ENCODE measurements around the gene KMO.

Gene KMO

DNA sequence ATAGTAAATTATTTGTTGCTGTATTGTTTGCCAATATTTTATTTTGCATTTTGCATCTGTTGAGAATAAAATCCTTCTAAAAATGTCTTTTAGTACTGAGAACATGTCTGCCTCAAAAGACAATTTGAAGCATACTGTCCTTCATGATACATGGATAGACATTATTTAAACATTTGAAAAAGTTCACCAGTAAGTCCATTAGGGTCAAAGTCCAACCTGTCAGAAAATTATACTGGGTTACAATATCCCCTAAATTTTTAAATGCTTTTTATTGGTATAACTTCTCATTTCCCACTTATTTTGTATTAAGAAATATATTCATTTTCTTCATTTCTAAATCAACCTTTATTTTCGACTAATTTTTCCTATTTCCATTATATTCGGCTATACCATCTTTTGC, 98.7 kb downstream of the KMO start:
- H3K4me1 ChIP-seq (ENCODE audit: control insufficient read depth, insufficient read depth, low read length), result peaks cover 12% of the 10 kb centered on the region
- no peak overlapping the region for H3K9ac ChIP-seq (ENCODE audit: low read length)
- H3K4me3 ChIP-seq (ENCODE audit: low read depth, low read length), result no peak overlapping the region
- no peaks in the 10 kb centered on the region for H3K27me3 ChIP-seq (ENCODE audit: control insufficient read depth, insufficient read depth, low read length)
- no peaks in the 10 kb centered on the region for H3K9me3 ChIP-seq (ENCODE audit: control insufficient read depth, insufficient read depth, low read depth, low read length)
- H3K36me3 ChIP-seq (ENCODE audit: control insufficient read depth, insufficient read depth, low read length), result peaks cover 35% of the 10 kb centered on the region
- H3K27ac ChIP-seq (ENCODE audit: low read depth, low read length), result no peak overlapping the region

DNA sequence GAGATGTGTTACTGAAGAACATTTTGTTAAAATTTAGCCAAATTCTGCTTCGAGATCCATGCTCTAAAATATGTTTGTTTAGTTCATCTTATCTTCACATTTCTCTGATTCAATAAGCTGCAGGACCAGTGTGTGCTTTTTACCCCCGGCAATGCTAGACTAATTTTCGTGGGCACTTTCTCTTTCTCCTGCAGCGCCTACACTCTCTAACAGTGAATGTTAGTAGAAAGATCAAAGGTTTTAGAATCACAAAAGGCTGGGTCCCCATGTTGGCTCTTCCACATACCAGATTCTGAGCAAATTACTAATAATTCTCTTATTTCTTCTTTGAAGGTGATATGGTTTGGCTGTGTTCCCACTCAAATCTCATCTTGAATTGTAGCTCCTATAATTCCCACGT, 99.5 kb downstream of the KMO start:
- Histone ChIP-seq H3K36me3 (ENCODE audit: control insufficient read depth, insufficient read depth, low read length) (peaks cover 41% of the 10 kb centered on the region), H3K27ac (ENCODE audit: low read depth, low read length) (no peak overlapping the region), H3K27me3 (ENCODE audit: control insufficient read depth, insufficient read depth, low read length) (no peaks in the 10 kb centered on the region), H3K4me1 (ENCODE audit: control insufficient read depth, insufficient read depth, low read length) (peaks cover 12% of the 10 kb centered on the region), H3K9ac (ENCODE audit: low read length) (no peak overlapping the region), H3K4me3 (ENCODE audit: low read depth, low read length) (no peak overlapping the region), H3K9me3 (ENCODE audit: control insufficient read depth, insufficient read depth, low read depth, low read length) (no peaks in the 10 kb centered on the region)

DNA sequence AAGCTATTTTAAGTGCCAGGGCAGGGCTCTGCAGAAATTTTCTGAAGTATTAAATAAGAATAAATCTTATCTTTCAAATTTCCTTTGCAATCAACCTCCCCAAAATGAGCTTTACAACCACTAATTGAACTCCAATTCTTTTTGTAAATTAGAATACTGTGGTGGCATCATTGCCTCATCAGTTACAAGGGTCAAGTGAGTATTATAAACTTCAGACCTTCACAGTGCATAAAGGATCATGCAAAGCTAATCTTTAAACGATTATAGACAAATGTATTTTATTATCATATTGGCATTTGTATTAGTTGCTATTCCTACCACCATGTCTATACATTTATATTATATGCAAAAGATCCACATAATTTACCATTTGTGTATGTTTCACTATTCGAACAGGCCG, 100.8 kb downstream of the KMO start:
- Histone ChIP-seq H3K27me3 (ENCODE audit: control insufficient read depth, insufficient read depth, low read length) (no peaks in the 10 kb centered on the region), H3K36me3 (ENCODE audit: control insufficient read depth, insufficient read depth, low read length) (peaks cover 49% of the 10 kb centered on the region), H3K4me1 (ENCODE audit: control insufficient read depth, insufficient read depth, low read length) (peaks cover 24% of the 10 kb centered on the region), H3K27ac (ENCODE audit: low read depth, low read length) (no peak overlapping the region), H3K9ac (ENCODE audit: low read length) (no peak overlapping the region), H3K9me3 (ENCODE audit: control insufficient read depth, insufficient read depth, low read depth, low read length) (no peaks in the 10 kb centered on the region), H3K4me3 (ENCODE audit: low read depth, low read length) (no peak overlapping the region)

DNA sequence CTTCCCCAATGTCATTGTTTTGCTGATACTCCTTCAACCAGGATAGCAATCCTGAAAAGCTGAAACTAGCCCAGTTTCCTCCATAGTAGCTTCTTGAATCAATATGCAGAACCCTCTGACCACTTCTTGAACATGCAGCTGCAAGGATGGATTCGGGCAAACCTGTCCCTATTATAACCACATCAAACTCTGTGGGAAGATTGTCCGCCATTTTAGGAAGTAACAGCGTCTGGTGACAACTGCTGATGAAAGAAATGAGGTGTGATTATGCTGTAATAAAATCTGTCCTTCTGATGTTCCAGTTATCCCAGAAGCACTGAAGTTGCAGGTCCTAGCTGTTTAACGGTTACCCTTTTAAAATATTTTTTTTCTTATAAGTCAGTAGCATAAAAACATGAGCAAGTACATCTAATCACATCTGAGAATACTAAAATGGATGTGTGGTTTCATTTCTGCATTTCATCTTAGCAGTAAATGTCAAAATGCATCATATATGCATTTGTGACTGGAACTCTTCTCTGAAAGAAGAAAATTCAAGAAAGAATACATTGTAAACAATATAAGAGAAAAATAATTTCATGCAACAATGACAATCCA, 103.5 kb downstream of the KMO start:
- Histone ChIP-seq H3K27me3 (ENCODE audit: control insufficient read depth, insufficient read depth, low read length) (no peaks in the 10 kb centered on the region), H3K9me3 (ENCODE audit: control insufficient read depth, insufficient read depth, low read depth, low read length) (no peaks in the 10 kb centered on the region), H3K36me3 (ENCODE audit: control insufficient read depth, insufficient read depth, low read length) (peaks cover 49% of the 10 kb centered on the region), H3K9ac (ENCODE audit: low read length) (no peak overlapping the region), H3K4me1 (ENCODE audit: control insufficient read depth, insufficient read depth, low read length) (peaks cover 27% of the 10 kb centered on the region), H3K27ac (ENCODE audit: low read depth, low read length) (no peak overlapping the region), H3K4me3 (ENCODE audit: low read depth, low read length) (no peak overlapping the region)

DNA sequence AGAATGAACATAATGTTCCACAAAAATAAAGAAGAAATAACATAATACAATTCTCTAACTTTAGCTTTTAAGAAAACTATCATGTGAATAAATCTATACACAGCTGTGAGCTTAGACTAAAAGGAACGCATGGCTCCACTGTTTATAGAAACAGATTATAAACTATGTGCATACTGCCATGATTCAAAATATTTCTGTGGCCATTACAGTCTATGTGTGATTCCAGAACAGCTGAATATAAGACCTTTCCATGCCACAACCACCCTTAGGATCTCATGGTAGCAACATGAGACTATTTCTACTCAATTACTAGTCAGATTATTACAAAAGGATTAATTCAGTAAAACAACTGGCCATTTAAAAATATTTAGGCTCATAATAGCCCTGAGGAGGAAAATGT, 104.1 kb downstream of the KMO start:
- no peaks in the 10 kb centered on the region for H3K27me3 ChIP-seq (ENCODE audit: control insufficient read depth, insufficient read depth, low read length)
- H3K4me1 ChIP-seq (ENCODE audit: control insufficient read depth, insufficient read depth, low read length), result peaks cover 27% of the 10 kb centered on the region
- peaks cover 49% of the 10 kb centered on the region for H3K36me3 ChIP-seq (ENCODE audit: control insufficient read depth, insufficient read depth, low read length)
- H3K9ac ChIP-seq (ENCODE audit: low read length), result no peak overlapping the region
- H3K9me3 ChIP-seq (ENCODE audit: control insufficient read depth, insufficient read depth, low read depth, low read length), result 0 out of 2 replicates have a peak, but pooled peaks cover 2% of the 10 kb centered on the region
- no peak overlapping the region for H3K27ac ChIP-seq (ENCODE audit: low read depth, low read length)
- no peak overlapping the region for H3K4me3 ChIP-seq (ENCODE audit: low read depth, low read length)

DNA sequence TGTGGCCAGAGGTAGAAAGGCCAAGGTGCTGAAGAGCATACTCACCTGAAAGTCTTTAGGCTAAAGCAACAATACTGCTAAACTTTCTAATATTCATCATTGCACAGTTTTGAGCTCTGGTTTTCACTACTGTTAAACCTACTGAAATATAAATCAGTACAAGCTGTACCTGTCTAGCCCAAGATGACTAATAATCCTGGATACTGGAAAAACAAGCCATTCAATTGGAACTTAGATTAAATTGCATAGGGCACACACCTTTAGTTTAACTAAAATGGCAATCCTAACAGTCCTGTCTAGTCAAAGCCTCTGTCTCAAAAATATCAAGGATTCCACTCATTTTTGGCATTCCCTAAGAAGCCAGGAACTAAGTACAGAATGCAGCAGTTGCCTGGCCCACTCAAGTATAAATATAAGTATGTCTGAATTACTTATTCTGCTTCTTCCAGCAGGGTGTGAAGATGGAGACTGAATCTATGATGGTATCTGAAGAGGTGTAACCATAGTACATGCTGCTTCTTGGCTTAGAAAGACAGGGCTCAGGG, 104.9 kb downstream of the KMO start:
- Histone ChIP-seq H3K9me3 (ENCODE audit: control insufficient read depth, insufficient read depth, low read depth, low read length) (peaks cover 9% of the 10 kb centered on the region), H3K36me3 (ENCODE audit: control insufficient read depth, insufficient read depth, low read length) (peaks cover 48% of the 10 kb centered on the region), H3K4me3 (ENCODE audit: low read depth, low read length) (peak overlapping the region; percentile 95), H3K27ac (ENCODE audit: low read depth, low read length) (no peak overlapping the region), H3K9ac (ENCODE audit: low read length) (no peak overlapping the region), H3K27me3 (ENCODE audit: control insufficient read depth, insufficient read depth, low read length) (no peaks in the 10 kb centered on the region), H3K4me1 (ENCODE audit: control insufficient read depth, insufficient read depth, low read length) (peaks cover 20% of the 10 kb centered on the region)

DNA sequence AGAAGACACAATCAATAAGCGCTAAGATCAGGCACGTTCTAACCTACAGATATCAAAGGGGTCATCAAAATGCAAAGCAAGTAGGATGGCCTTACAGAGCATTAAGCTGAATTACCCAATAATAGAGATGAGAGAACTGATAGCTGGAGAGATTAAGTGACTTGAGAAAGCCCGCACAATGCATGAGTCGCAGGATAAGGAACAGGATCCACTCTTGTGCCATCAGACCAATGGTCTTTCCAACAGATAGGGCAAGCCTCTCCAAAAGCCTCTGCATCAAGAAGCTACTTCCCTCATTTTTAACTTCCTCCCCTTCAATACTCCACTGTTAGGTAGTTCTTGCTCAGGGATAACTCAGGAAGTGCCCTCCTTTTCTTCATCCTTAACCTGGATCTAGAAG, 105.4 kb downstream of the KMO start:
- no peak overlapping the region for H3K27ac ChIP-seq (ENCODE audit: low read depth, low read length)
- peaks cover 14% of the 10 kb centered on the region for H3K9me3 ChIP-seq (ENCODE audit: control insufficient read depth, insufficient read depth, low read depth, low read length)
- peaks cover 43% of the 10 kb centered on the region for H3K36me3 ChIP-seq (ENCODE audit: control insufficient read depth, insufficient read depth, low read length)
- H3K4me3 ChIP-seq (ENCODE audit: low read depth, low read length), result peak overlapping the region; percentile 95
- no peak overlapping the region for H3K9ac ChIP-seq (ENCODE audit: low read length)
- H3K27me3 ChIP-seq (ENCODE audit: control insufficient read depth, insufficient read depth, low read length), result no peaks in the 10 kb centered on the region
- peaks cover 15% of the 10 kb centered on the region for H3K4me1 ChIP-seq (ENCODE audit: control insufficient read depth, insufficient read depth, low read length)

DNA sequence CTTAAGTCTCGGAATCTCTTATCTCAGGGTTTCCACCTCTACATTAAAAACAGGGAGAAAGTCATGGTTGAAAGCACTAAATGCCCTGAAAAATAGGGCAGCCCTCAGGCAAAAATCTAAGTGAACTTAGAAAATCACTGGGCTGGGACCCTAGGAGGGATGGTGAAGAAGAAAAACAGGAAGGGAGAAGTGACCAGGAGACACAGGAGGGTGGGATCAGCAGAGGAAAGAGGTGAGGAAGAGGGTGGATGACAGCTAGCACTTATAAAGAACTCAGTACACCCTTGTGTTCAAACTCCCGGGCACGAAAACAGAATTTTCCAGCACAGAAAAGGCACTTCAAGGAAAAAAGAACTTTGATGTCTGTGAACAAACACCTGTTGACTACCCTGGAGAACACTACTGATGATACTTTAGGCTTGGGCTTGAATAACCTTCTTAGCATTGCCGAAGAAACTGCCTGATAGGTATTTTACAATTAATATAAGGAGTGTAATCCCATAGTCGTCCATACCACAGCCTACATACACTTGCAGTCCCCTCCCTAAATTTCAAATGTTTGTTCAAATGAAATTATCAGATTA, 106.0 kb downstream of the KMO start:
- no peak overlapping the region for H3K27ac ChIP-seq (ENCODE audit: low read depth, low read length)
- peak overlapping the region; percentile 17 for H3K9ac ChIP-seq (ENCODE audit: low read length)
- peaks cover 15% of the 10 kb centered on the region for H3K4me1 ChIP-seq (ENCODE audit: control insufficient read depth, insufficient read depth, low read length)
- H3K27me3 ChIP-seq (ENCODE audit: control insufficient read depth, insufficient read depth, low read length), result no peaks in the 10 kb centered on the region
- H3K4me3 ChIP-seq (ENCODE audit: low read depth, low read length), result peak overlapping the region; percentile 95
- peaks cover 40% of the 10 kb centered on the region for H3K36me3 ChIP-seq (ENCODE audit: control insufficient read depth, insufficient read depth, low read length)
- H3K9me3 ChIP-seq (ENCODE audit: control insufficient read depth, insufficient read depth, low read depth, low read length), result peaks cover 14% of the 10 kb centered on the region

DNA sequence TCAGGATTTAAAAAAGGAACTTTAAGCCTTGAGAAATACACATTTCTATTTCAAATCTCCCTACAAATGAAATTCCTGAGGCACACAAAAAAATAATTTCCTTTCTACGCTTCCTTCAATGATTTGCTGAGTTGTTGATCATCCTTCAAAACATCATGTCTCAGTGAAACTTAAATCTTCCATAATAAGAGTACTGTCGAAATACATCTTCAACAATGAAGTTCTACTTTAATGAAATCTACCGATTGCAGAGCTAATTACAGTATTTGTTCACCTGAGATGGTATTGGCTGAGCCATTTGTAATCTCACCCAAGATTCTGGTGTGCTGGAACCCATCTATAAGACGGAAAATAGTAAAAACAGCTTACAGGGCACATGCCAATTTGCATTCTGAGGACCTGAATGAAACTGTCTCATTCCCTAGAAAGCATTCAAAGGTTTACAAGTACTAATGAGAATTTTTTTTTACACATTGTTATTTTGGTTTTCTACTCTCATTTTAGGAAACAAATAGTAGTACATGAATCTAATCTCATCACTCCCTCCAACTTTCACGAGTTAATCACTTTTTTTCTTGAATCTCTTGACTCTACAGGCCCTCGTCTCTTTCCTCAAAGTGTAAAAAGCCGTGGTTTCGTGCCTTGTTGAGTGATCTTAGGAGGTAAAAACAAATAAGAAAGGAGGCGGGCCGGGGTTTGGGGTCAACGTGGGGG, 106.9 kb downstream of the KMO start:
- peaks cover 32% of the 10 kb centered on the region for H3K36me3 ChIP-seq (ENCODE audit: control insufficient read depth, insufficient read depth, low read length)
- peak overlapping the region; percentile 95 for H3K4me3 ChIP-seq (ENCODE audit: low read depth, low read length)
- peak overlapping the region; percentile 52 for H3K9ac ChIP-seq (ENCODE audit: low read length)
- peaks cover 15% of the 10 kb centered on the region for H3K4me1 ChIP-seq (ENCODE audit: control insufficient read depth, insufficient read depth, low read length)
- peaks cover 14% of the 10 kb centered on the region for H3K9me3 ChIP-seq (ENCODE audit: control insufficient read depth, insufficient read depth, low read depth, low read length)
- H3K27ac ChIP-seq (ENCODE audit: low read depth, low read length), result no peak overlapping the region
- no peaks in the 10 kb centered on the region for H3K27me3 ChIP-seq (ENCODE audit: control insufficient read depth, insufficient read depth, low read length)

DNA sequence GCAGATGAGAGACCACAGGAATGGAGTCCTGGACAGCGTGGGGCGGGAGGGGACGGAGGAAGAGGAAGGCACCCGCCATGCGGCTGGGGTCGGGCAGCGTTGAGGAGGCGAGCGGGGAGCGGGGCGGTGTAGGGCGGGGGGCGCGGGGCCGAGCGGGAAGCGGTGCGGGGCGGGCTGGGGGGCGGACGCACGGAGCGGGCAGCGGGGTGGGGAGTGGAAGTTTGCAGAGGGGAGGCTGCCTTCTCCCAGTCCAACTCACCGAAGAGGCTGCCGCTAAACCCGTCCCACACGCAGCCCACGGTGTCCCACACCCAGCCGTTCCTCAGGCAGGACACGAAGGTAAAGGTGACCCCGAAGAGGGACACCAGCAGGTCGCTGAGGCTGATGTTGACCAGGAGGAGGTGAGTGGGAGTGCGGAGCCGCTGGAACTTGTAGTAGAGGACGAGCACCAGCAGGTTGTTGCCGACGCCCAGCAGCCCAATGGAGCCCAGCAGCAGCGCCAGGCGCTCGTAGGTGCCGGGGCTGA, 107.5 kb downstream of the KMO start:
- Histone ChIP-seq H3K27ac (ENCODE audit: low read depth, low read length) (peak overlapping the region; percentile 32; the same call in 1 of the 2 replicates), H3K9me3 (ENCODE audit: control insufficient read depth, insufficient read depth, low read depth, low read length) (peaks cover 14% of the 10 kb centered on the region), H3K4me3 (ENCODE audit: low read depth, low read length) (peak overlapping the region; percentile 95), H3K9ac (ENCODE audit: low read length) (peak overlapping the region; percentile 98), H3K27me3 (ENCODE audit: control insufficient read depth, insufficient read depth, low read length) (no peaks in the 10 kb centered on the region), H3K36me3 (ENCODE audit: control insufficient read depth, insufficient read depth, low read length) (peaks cover 26% of the 10 kb centered on the region), H3K4me1 (ENCODE audit: control insufficient read depth, insufficient read depth, low read length) (peaks cover 15% of the 10 kb centered on the region)
